ENCODE measurements around the gene LDLR.
A peak's percentile ranks its signal among the peaks of the same experiment; 100 is the strongest.
"Not testable (repeated sequence)": the region's sequence is repeated elsewhere in the genome, so short reads cannot be mapped to it uniquely, and the experiment has no call there.

LDLR gene

GRCh38 chr19:11141937-11142527 lies 52.8 kb downstream of the LDLR start:
- no peak for DNase-seq (ENCODE audit: low spot score)

GRCh38 chr19:11142528-11143171 lies 53.4 kb downstream of the LDLR start:
- no peak for DNase-seq (ENCODE audit: low spot score)

GRCh38 chr19:11145536-11145924 lies 56.3 kb downstream of the LDLR start:
- DNase-seq (ENCODE audit: low spot score), result no peak

- DNase-seq (ENCODE audit: low spot score), result no peak
Measured at GRCh38 chr19:11148001-11148400, 58.7 kb downstream of the LDLR start.

- DNase-seq (ENCODE audit: low spot score), result no peak
Measured at GRCh38 chr19:11151181-11151580, 61.9 kb downstream of the LDLR start.

- no peak for DNase-seq (ENCODE audit: low spot score)
Measured at GRCh38 chr19:11152318-11153062, 63.2 kb downstream of the LDLR start.

GRCh38 chr19:11154683-11155047 lies 65.4 kb downstream of the LDLR start:
- no peak for DNase-seq (ENCODE audit: low spot score)

- DNase-seq (ENCODE audit: low spot score), result peak; percentile 98
Measured at GRCh38 chr19:11155373-11156120, 66.3 kb downstream of the LDLR start, which contains the start of gene SPC24. Gene SPC24 (minus strand): TSS chr19:11155782. CDS start chr19:11155776, 6 bp downstream.

GRCh38 chr19:11159598-11160439 lies 70.6 kb downstream of the LDLR start:
- no peak for DNase-seq (ENCODE audit: low spot score)

- not testable (repeated sequence) for DNase-seq (ENCODE audit: low spot score)
Measured at GRCh38 chr19:11160440-11160768, 71.1 kb downstream of the LDLR start.

GRCh38 chr19:11164296-11164695 lies 75.0 kb downstream of the LDLR start:
- no peak for DNase-seq (ENCODE audit: low spot score)

GRCh38 chr19:11164879-11165406 lies 75.7 kb downstream of the LDLR start:
- DNase-seq (ENCODE audit: low spot score), result no peak

- DNase-seq (ENCODE audit: low spot score), result no peak
Measured at GRCh38 chr19:11165486-11166030, 76.3 kb downstream of the LDLR start.

- DNase-seq (ENCODE audit: low spot score), result no peak
Measured at GRCh38 chr19:11166281-11167142, 77.2 kb downstream of the LDLR start.

- no peak for DNase-seq (ENCODE audit: low spot score)
Measured at GRCh38 chr19:11168568-11168967, 79.3 kb downstream of the LDLR start.

GRCh38 chr19:11169896-11170678 lies 80.8 kb downstream of the LDLR start:
- no peak for DNase-seq (ENCODE audit: low spot score)

- DNase-seq (ENCODE audit: low spot score), result no peak
Measured at GRCh38 chr19:11171144-11171543, 81.9 kb downstream of the LDLR start.

GRCh38 chr19:11172576-11172975 lies 83.3 kb downstream of the LDLR start:
- DNase-seq (ENCODE audit: low spot score), result no peak

- DNase-seq (ENCODE audit: low spot score), result no peak
Measured at GRCh38 chr19:11173516-11174155, 84.4 kb downstream of the LDLR start.

All from activated CD4-positive, alpha-beta T cell treated with anti-CD3 and anti-CD28 coated beads, Interleukin-2, Interleukin-4, amounts not matched to agents 100 ng/mL and 50 ng/mL, durations not matched to agents 16 hours and 8 hours (primary cell).